MCF 10A (cell line): ENCODE measurements around the gene OR2F2. TPM values are rescaled to one million over a fixed set of nuclear protein-coding genes. Genes with fewer than 3 reads are reported as not detected.

ENCODE experiments used
- BruUV-seq: library from RNA; stranded (reverse); fragments of 400-500 nt; replicated peaks from 2 replicates; lab custom pipeline; 2021; lab: Mats Ljungman, UMichigan
- CTCF ChIA-PET: fragments of 300-600 bp; sonication (Branson Sonifier 250); formaldehyde crosslinking; extraction: SDS; loops from one replicate; lab custom pipeline; 2021; ENCODE audit warnings: antibody characterized with exemption, inconsistent platforms; lab: Yijun Ruan, JAX
- POLR2A ChIA-PET: fragments of 300-600, 350-650 bp; sonication (Branson Sonifier 250); formaldehyde crosslinking; extraction: SDS; loops from one replicate; lab custom pipeline; 2020; ENCODE audit warnings: antibody characterized with exemption, inconsistent platforms; lab: Yijun Ruan, JAX
- DNase-seq: peaks from one replicate; pipeline ENCODE4 v3.0.0-alpha.2; 2018; ENCODE audit not compliant: unreplicated experiment
- H3K27ac Mint-ChIP-seq: one replicate; pipeline ENCODE4 v1.8.0; 2022; ENCODE audit warnings: mild to moderate bottlenecking, low read depth, mixed read lengths; ENCODE audit not compliant: unreplicated experiment
- H3K27me3 Mint-ChIP-seq: one replicate; pipeline ENCODE4 v1.8.0; 2022; ENCODE audit warnings: mixed read lengths; ENCODE audit not compliant: insufficient read depth, unreplicated experiment
- H3K36me3 Mint-ChIP-seq: one replicate; pipeline ENCODE4 v1.8.0; 2022; ENCODE audit warnings: mild to moderate bottlenecking, moderate library complexity, mixed read lengths; ENCODE audit not compliant: insufficient read depth, unreplicated experiment
- H3K4me1 Mint-ChIP-seq: one replicate; pipeline ENCODE4 v1.8.0; 2022; ENCODE audit warnings: mixed read lengths; ENCODE audit not compliant: insufficient read depth, unreplicated experiment
- H3K4me3 Mint-ChIP-seq: one replicate; pipeline ENCODE4 v1.8.0; 2022; ENCODE audit warnings: mild to moderate bottlenecking, moderate library complexity, mixed read lengths; ENCODE audit not compliant: unreplicated experiment
- H3K9me3 Mint-ChIP-seq: one replicate; pipeline ENCODE4 v1.8.0; 2022; ENCODE audit warnings: mixed read lengths; ENCODE audit not compliant: unreplicated experiment
- intact Hi-C: fragments of 100-400 bp; cut with micrococcal nuclease; formaldehyde crosslinking; loops from 2 replicates; pipeline ENCODE4 v1.14.1; 2022
- total RNA-seq: library from RNA; stranded (reverse); gene quantifications from 2 replicates; pipeline ENCODE4 v1.2.3, GENCODE V29; 2022
- TF ChIP-seq, protein P1 (sequence below): fragments of 200-600 bp; IDR thresholded peaks from one replicate; pipeline ENCODE4 v1.8.0; 2022; ENCODE audit warnings: antibody characterized with exemption, mild to moderate bottlenecking; ENCODE audit not compliant: unreplicated experiment

OR2F2 gene
- total RNA-seq, 1 experiment from 2014 or later, result not detected

GRCh38 chr7:143960813-143961610, 26.0 kb downstream of the OR2F2 start:
- no peak for DNase-seq
- CTCF ChIA-PET, result interaction anchor here (1.0 kb wide), 1 partner anchor 59 kb away, joined by 3 read pairs; the partner anchor contains the start of gene TCAF1

DNA sequence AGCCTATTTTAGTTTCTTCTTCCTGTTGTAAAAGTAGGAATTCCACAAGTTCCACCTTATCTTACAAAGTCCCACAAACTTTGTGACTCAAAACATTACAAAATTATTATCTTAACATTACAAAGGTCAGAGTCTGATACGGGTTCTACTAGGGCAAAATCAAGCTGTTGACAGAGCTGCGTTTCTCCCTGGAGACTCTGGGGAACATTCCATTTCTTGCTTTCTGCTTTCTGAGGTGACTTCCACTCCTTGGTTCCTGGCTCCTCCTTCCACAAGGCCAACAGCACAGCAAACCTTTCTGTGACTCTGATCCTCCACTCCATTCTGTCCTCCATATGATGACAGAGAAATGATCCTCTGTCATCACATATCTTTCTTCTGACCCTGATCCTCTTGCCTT, 30.2 kb downstream of the OR2F2 start:
- Mint-ChIP-seq H3K36me3 (no peaks in the 10 kb centered on the region), H3K9me3 (peaks cover 8% of the 10 kb centered on the region), H3K4me1 (no peaks in the 10 kb centered on the region), H3K27me3 (no peaks in the 10 kb centered on the region), H3K4me3 (no peak overlapping the region), H3K27ac (no peak overlapping the region)
- BruUV-seq, result no TSS peak
- intact Hi-C loops, result no loop called here
- ChIA-PET POLR2A (no interaction called here), CTCF (no interaction called here)
- DNase-seq, result no peak
- TF ChIP-seq, protein P1, sequence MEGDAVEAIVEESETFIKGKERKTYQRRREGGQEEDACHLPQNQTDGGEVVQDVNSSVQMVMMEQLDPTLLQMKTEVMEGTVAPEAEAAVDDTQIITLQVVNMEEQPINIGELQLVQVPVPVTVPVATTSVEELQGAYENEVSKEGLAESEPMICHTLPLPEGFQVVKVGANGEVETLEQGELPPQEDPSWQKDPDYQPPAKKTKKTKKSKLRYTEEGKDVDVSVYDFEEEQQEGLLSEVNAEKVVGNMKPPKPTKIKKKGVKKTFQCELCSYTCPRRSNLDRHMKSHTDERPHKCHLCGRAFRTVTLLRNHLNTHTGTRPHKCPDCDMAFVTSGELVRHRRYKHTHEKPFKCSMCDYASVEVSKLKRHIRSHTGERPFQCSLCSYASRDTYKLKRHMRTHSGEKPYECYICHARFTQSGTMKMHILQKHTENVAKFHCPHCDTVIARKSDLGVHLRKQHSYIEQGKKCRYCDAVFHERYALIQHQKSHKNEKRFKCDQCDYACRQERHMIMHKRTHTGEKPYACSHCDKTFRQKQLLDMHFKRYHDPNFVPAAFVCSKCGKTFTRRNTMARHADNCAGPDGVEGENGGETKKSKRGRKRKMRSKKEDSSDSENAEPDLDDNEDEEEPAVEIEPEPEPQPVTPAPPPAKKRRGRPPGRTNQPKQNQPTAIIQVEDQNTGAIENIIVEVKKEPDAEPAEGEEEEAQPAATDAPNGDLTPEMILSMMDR, result no peak

More at GRCh38 chr7:143960813-143961610, 26.0 kb downstream of the OR2F2 start:
- Mint-ChIP-seq H3K27ac (no peak overlapping the region), H3K36me3 (no peaks in the 10 kb centered on the region), H3K27me3 (peaks cover 26% of the 10 kb centered on the region), H3K4me1 (no peaks in the 10 kb centered on the region), H3K4me3 (no peak overlapping the region), H3K9me3 (peaks cover 8% of the 10 kb centered on the region)
- POLR2A ChIA-PET, result interaction anchor here (0.9 kb wide), 1 partner anchor 60 kb away, joined by 3 read pairs; no protein-coding TSS in a partner anchor
- intact Hi-C loops, result loop anchor here (5.0 kb wide), 1 partner anchor 111 kb away; no protein-coding TSS in a partner anchor
- TF ChIP-seq, protein P1, result no peak
- no TSS peak for BruUV-seq

DNA sequence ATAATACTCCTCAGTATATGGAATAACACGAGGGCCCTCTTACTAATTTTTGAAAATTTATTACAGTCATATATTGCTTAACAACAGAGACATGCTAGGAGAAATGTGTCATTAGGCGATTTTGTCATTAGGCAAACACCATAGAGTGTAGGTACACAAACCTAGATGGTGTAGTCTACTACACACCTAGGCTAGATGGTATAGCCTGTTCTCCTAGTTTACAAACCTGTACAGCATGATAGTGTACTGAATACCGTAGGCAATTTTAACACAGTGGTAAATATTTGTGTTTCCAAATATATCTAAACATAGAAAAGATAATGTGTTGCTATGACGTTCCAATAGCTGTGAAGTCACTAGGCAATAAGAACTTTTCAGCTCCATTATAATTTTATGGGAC, 32.4 kb downstream of the OR2F2 start:
- no TSS peak for BruUV-seq
- TF ChIP-seq, protein P1, result no peak
- intact Hi-C loops, result no loop called here
- Mint-ChIP-seq H3K36me3 (no peaks in the 10 kb centered on the region), H3K9me3 (peaks cover 5% of the 10 kb centered on the region), H3K27ac (no peak overlapping the region), H3K27me3 (no peaks in the 10 kb centered on the region), H3K4me3 (no peak overlapping the region), H3K4me1 (no peaks in the 10 kb centered on the region)
- POLR2A ChIA-PET, result no interaction called here
- DNase-seq, result no peak
- CTCF ChIA-PET, result no interaction called here

- POLR2A ChIA-PET, result interaction anchor here (0.5 kb wide), 1 partner anchor 74 kb away, joined by 3 read pairs; no protein-coding TSS in a partner anchor
- peaks cover 9% of the 10 kb centered on the region for H3K4me1 Mint-ChIP-seq
- BruUV-seq, result no TSS peak
- H3K36me3 Mint-ChIP-seq, result no peaks in the 10 kb centered on the region
- no peak overlapping the region for H3K27ac Mint-ChIP-seq
- CTCF ChIA-PET, result no interaction called here
- no peaks in the 10 kb centered on the region for H3K27me3 Mint-ChIP-seq
- intact Hi-C loops, result loop anchor here (10.0 kb wide), 1 partner anchor 51 kb away; no protein-coding TSS in a partner anchor
- no peaks in the 10 kb centered on the region for H3K9me3 Mint-ChIP-seq
- TF ChIP-seq, protein P1, result no peak
- no peak for DNase-seq
- no peak overlapping the region for H3K4me3 Mint-ChIP-seq
Measured at GRCh38 chr7:143973870-143974416, 38.9 kb downstream of the OR2F2 start.
